Measurements from ENCODE around the gene PTPN23.

DNA sequence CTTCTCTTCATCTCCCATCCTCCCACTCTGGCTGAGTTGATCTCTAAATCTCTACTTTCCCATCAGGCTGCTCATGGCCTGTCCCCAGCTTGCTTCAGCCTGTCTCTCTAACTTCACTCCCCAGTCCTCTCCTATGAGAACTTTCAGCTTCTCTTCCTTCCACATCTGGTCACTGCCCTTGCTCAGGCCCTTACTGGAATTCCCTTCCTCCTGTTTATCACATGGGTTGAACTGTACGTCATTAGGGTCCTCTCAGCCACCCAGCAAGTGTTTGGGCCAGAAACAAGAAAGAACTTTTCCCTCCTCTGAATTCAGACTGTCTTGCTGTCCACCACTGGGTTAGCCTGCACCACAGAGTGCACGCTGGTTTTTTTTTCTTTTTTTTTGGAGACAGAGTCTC lies 5.0 kb downstream of the PTPN23 start:
- no peak for TF ChIP-seq POLR2A (IDR thresholded peaks at IDR 0.05; ENCODE audit: control extremely low read depth in 1 of 2, low read depth in 2 of 2, low read length in 2 of 2)
- TF ChIP-seq, protein P1, sequence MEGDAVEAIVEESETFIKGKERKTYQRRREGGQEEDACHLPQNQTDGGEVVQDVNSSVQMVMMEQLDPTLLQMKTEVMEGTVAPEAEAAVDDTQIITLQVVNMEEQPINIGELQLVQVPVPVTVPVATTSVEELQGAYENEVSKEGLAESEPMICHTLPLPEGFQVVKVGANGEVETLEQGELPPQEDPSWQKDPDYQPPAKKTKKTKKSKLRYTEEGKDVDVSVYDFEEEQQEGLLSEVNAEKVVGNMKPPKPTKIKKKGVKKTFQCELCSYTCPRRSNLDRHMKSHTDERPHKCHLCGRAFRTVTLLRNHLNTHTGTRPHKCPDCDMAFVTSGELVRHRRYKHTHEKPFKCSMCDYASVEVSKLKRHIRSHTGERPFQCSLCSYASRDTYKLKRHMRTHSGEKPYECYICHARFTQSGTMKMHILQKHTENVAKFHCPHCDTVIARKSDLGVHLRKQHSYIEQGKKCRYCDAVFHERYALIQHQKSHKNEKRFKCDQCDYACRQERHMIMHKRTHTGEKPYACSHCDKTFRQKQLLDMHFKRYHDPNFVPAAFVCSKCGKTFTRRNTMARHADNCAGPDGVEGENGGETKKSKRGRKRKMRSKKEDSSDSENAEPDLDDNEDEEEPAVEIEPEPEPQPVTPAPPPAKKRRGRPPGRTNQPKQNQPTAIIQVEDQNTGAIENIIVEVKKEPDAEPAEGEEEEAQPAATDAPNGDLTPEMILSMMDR (IDR thresholded peaks at IDR 0.05; ENCODE audit: control extremely low read depth in 1 of 3, insufficient read depth in 1 of 3, low read depth in 1 of 3, low read length in 3 of 3) = no peak
- no peak for TF ChIP-seq CEBPB (IDR thresholded peaks at IDR 0.05; ENCODE audit: low read depth, low read length)
- TF ChIP-seq HDAC6 (IDR thresholded peaks at IDR 0.05; ENCODE audit: low read depth, low read length) = no peak
- TF ChIP-seq, protein P2, sequence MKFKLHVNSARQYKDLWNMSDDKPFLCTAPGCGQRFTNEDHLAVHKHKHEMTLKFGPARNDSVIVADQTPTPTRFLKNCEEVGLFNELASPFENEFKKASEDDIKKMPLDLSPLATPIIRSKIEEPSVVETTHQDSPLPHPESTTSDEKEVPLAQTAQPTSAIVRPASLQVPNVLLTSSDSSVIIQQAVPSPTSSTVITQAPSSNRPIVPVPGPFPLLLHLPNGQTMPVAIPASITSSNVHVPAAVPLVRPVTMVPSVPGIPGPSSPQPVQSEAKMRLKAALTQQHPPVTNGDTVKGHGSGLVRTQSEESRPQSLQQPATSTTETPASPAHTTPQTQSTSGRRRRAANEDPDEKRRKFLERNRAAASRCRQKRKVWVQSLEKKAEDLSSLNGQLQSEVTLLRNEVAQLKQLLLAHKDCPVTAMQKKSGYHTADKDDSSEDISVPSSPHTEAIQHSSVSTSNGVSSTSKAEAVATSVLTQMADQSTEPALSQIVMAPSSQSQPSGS (IDR thresholded peaks at IDR 0.05; ENCODE audit: low read length) = no peak
- no peak for TF ChIP-seq RNF2 (IDR thresholded peaks at IDR 0.05; ENCODE audit: borderline replicate concordance, low read depth, low read length, missing control alignments, poor library complexity, severe bottlenecking)
- TF ChIP-seq POLR2AphosphoS5 (IDR thresholded peaks at IDR 0.05; ENCODE audit: low read depth, low read length) = no peak
- TF ChIP-seq CHD2 (IDR thresholded peaks at IDR 0.05; ENCODE audit: low read length) = no peak
- TF ChIP-seq RAD21 (IDR thresholded peaks at IDR 0.05 in 1 of 2, conservative IDR thresholded peaks at IDR 0.05 in 1 of 2; ENCODE audit: low read depth in 2 of 2, low read length in 2 of 2) = no peak
- TF ChIP-seq, protein P3, sequence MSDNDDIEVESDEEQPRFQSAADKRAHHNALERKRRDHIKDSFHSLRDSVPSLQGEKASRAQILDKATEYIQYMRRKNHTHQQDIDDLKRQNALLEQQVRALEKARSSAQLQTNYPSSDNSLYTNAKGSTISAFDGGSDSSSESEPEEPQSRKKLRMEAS (IDR thresholded peaks at IDR 0.05) = no peak
- TF ChIP-seq CHD1 (IDR thresholded peaks at IDR 0.05; ENCODE audit: low read depth, low read length) = no peak
